PC-3 (cell line): ENCODE results near the gene ACP3.
A peak's percentile ranks its signal among the peaks of the same experiment; 100 is the strongest.

Experiments
- CTCF ChIP-seq: fragments of 300-600 bp; sonication (generic); conservative IDR thresholded peaks from 2 replicates; pipeline ENCODE4 v1.5.1; 2017; ENCODE audit warnings: antibody characterized with exemption, low read depth, mild to moderate bottlenecking, low read length
- EZH2 ChIP-seq: fragments of 300-600 bp; sonication (generic); IDR thresholded peaks from one replicate; pipeline ENCODE4 v1.6.1; 2017; ENCODE audit warnings: antibody characterized with exemption, mild to moderate bottlenecking, low read length; ENCODE audit not compliant: unreplicated experiment
- EZH2phosphoT487 ChIP-seq: fragments of 300-600 bp; sonication (generic); IDR thresholded peaks from 2 replicates; pipeline ENCODE4 v1.6.1; 2018; ENCODE audit warnings: mild to moderate bottlenecking, antibody characterized with exemption, low read length, borderline replicate concordance

GRCh38 chr3:132352556-132353143, 35.4 kb downstream of the ACP3 start:
- TF ChIP-seq CTCF (peak; percentile 86), EZH2 (no peak), EZH2phosphoT487 (no peak)
